Left renal pelvis (tissue), 4 donors: Measurements from ENCODE around the gene ZFHX3. TPM values are rescaled to one million over a fixed set of nuclear protein-coding genes. Genes with fewer than 3 reads are reported as not detected.

Source experiments
- DNase-seq, 4 donors: peaks; one replicate each; pipeline ENCODE4 v3.0.0-alpha.2; 2013; ENCODE audit warnings: low read depth in 4 of 4, low spot score in 3 of 4
- polyA plus RNA-seq, 4 donors: library from polyadenylated mRNA; unstranded; fragments of 120-200 nt; gene quantifications; one replicate each; pipeline ENCODE4 v1.2.1, GENCODE V29; 2013; ENCODE audit not compliant: insufficient read length in 4 of 4

ZFHX3 gene
- polyA plus RNA-seq, 4 donors: 7.3 to 26.9 (median 20.6) TPM

DNA sequence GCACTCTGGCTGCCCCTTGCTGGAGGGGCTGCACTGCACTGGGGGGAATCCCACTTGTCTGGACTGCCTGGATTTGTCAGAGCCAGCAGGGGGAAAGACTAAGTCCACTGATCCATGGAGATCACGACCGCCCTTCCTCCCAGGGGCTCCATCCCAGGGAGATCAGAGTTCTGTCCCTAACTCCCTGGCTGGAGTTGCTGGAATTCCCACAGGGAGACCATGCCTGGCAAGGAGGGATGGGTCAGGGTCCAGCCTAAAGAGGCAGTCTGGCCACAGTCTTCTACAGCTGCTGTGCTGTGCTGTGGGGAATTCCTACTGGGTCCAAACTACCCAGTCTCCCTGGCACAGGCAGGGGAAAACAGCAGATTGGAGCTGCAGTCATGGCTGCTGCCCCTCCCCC, 311.9 kb downstream of the ZFHX3 start:
- no peak for DNase-seq
